Activated CD4-positive, alpha-beta T cell treated with anti-CD3 and anti-CD28 coated beads, Interleukin-2, amount 50 U/mL, for 16 hours (primary cell): Measurements from ENCODE around the gene ZNF598.

Experiments
- DNase-seq: peaks from one replicate; pipeline ENCODE4 v3.0.0-alpha.2; 2020

ZNF598 gene

GRCh38 chr16:2009791-2010510 is at the start of gene ZNF598:
Gene ZNF598 (minus strand): TSS chr16:2009821.
- peak; percentile 85 for DNase-seq

DNA sequence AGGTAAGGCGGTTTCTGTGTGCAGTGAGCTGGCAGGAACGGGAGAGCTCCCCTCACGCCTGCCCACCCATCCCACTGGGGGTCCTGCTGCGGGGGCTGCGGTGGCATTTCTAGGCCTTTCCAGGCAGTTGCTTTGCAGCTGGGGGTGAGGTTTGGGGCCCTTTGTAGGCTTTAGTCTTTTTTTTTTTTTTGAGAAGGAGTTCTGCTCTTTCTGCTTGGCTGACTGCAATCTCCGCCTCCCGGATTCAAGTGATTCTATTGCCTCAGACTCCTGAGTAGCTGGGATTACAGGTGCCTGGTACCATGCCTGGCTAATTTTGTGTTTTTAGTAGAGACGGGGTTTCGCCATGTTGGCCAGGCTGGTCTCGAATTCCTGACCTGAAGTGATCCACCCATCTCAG is 49.3 kb upstream of the ZNF598 start:
- DNase-seq: no peak

- no peak for DNase-seq
These were observed 48.8 kb upstream of the ZNF598 start for GRCh38 chr16:2058420-2058819.

DNA sequence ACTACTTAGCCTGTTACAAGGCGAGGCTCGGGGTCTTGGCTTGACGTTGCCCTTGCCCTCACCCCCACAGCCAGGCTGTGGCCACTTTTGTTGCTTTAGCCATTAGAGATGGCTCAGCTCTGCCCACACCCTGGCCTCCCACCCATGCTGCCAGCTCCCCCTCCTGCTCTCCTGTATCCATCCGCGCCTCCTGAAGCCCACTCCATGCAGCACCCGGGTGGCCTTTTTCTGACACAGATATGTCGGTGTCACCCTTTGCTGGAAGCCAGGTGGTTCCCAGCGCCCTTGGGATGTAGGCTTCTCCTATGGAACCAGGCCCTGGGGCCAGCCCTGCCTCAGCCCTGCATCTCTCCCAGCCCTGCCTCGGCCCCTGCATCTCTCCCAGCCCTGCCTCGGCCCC is 47.8 kb upstream of the ZNF598 start:
- DNase-seq: no peak

GRCh38 chr16:2056681-2057407 is 47.2 kb upstream of the ZNF598 start:
- DNase-seq: no peak

DNA sequence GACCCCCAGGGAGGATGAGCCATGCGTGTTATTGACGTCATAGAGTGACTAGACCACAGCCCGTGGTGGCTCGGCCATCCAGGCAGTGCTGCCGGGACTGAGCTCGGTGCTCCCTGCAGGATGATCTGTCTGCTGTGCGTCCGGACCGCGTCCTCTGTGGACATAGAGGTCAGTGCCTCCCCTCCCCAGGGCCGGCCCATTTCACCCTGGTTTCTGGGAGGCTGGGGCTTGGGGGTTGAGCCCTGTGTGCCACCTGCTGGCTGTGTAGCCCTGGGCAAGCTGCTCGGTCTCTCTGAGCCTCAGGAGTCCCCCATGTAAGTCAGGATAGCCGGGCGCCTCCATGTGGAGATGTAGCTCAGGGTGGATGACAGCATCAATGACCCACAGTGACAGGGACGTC is 46.5 kb upstream of the ZNF598 start:
- no peak for DNase-seq

GRCh38 chr16:2054543-2055245 is 45.1 kb upstream of the ZNF598 start:
- DNase-seq: no peak

GRCh38 chr16:2053897-2054296 is 44.3 kb upstream of the ZNF598 start:
- no peak for DNase-seq

DNA sequence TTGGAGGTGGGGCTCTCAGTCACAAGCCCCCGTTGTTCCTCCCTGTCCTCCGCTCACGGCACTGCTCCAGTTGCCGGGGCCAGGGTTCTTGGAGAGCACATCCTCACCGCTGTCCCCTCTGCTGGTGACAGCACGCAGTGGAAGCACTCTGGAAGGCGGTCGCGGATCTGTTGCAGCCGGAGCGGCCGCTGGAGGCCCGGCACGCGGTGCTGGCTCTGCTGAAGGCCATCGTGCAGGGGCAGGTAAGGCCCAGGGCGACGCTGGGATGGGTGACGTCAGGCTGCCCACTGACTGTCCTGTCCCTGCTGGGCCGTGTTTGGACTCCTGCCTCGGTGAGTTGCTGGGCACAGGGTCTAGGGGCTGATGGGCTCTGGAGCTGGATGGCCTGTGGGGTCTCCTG is 43.6 kb upstream of the ZNF598 start:
- no peak for DNase-seq

DNA sequence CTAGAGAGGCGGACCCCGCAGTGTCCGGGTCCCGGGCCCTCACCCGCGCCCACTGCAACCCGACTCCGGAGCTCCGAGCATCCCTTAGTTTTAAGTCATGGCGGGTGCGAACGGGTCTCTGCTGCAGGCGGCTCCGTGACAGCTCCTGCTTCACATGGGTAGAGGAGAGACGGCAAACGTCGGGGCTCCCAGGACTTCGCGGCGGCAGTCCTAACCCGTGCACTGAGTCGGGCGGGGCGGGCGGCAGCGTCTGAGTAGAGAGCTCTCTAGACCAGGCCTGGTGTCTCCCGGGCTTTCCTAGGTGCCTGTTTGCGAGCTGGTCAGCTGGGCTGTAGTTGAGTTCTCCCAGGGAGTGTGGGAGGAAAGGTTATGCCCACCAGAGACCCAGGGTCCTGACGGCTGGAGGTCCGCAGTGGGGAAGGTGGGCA is 38.5 kb upstream of the ZNF598 start:
- no peak for DNase-seq

DNA sequence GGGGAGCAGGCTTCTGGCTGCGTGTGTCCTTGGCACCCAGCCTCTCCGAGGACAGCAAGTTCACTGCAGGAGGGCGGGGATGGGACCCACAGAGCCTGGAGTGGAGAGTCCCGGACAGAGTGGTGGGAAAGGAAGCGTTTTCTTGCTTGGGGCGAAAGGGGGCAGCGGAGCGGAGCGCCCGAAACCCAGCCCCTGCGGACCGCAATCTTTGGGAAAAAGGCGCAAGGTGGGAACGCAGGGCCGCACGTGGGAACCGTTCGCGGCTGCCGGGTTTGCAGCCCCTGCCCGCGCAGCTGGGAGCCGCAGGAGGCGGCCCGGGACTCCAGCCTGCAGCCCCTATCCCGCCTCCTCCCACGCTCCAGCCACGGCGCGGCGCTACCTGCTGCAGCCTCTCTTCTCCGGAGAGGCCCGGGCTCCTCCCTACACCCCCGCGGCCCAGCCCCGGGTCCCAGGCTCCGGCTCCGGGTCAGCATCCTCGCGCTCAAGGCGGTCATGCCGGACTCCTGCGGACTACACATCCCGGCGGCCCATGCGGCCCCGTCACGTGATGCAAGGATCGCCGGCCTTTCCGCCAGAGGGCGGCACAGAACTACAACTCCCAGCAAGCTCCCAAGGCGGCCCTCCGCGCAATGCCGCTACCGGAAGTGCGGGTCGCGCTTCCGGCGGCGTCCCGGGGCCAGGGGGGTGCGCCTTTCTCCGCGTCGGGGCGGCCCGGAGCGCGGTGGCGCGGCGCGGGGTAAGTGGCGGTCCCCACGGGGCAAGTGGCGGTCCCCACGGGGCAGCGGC is 37.9 kb upstream of the ZNF598 start, which contains the start of the genes NTHL1 and TSC2:
Gene NTHL1, minus strand, starts transcription at position 505 of the 786 bp plus-strand sequence. Its CDS starts 11 bp downstream, at position 494.
Gene TSC2, plus strand, starts transcription at position 656 of the 786 bp plus-strand sequence. CDS start 631 bp downstream, outside the sequence.
- peak; percentile 98 for DNase-seq

- no peak for DNase-seq
These were observed 37.3 kb upstream of the ZNF598 start for GRCh38 chr16:2046893-2047329.

DNA sequence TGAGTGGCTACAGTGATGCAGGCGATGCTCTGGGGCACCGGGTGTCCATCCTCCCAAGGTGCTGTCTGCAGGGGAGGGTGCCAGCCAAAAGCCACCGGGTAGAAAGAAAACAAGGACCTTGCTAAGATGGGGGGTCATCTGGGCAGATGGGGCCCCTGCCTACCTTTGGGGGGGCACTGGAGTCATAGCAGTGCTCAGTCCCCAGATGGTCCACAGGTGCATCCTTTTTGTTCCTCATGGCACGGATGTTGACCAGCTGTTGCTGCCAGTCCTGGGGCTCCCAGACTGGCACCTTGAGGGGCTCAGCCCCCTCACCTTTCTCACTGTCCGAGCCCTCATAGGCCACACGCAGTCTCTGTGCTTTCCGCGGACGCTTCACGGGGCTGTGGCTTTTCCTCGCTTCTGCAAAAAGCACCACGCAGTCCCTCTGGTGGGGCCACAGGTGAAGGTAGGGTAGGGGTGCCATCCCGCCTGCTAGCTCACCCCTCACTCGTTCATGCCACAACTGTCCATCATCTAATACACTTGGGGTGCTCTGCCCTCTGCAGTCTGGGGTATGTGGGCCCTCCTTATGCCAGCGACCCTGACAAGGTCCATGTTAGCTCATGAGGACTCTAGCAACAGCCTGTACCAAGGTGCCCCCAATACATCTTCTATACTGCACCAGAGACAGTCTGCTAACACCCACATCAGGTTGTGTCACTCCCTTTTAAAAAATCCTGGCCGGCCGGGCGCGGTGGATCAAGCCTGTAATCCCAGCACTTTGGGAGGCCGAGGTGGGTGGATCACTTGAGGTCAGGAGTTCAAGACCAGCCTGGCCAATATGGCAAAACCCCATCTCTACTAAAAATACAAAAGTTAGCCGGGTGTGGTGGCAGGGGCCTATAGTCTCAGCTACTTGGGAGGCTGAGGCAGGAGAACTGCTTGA is 36.6 kb upstream of the ZNF598 start:
- no peak for DNase-seq

DNA sequence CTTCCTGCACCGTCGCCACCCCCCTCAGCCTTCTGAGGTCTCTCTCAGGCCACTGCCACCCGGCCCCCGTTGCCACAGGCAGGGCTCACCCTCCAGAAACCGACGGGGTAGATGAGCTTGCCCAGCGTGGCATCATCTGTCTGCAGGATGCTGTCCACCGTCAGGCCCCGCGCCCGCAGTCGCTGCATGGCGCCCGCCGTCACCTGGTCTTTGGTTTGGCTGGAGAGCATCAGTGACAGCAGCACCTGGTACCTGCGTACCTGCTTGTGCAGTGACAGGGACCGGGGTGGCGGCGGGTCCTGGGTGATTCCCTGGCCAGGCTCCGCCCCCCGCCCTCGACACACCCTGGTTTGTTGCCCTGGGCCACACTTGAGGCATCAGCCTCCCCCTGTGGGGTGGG is 34.9 kb upstream of the ZNF598 start:
- no peak for DNase-seq

GRCh38 chr16:2043667-2044451 is 34.2 kb upstream of the ZNF598 start:
- no peak for DNase-seq

GRCh38 chr16:2042986-2043666 is 33.5 kb upstream of the ZNF598 start:
- no peak for DNase-seq

DNA sequence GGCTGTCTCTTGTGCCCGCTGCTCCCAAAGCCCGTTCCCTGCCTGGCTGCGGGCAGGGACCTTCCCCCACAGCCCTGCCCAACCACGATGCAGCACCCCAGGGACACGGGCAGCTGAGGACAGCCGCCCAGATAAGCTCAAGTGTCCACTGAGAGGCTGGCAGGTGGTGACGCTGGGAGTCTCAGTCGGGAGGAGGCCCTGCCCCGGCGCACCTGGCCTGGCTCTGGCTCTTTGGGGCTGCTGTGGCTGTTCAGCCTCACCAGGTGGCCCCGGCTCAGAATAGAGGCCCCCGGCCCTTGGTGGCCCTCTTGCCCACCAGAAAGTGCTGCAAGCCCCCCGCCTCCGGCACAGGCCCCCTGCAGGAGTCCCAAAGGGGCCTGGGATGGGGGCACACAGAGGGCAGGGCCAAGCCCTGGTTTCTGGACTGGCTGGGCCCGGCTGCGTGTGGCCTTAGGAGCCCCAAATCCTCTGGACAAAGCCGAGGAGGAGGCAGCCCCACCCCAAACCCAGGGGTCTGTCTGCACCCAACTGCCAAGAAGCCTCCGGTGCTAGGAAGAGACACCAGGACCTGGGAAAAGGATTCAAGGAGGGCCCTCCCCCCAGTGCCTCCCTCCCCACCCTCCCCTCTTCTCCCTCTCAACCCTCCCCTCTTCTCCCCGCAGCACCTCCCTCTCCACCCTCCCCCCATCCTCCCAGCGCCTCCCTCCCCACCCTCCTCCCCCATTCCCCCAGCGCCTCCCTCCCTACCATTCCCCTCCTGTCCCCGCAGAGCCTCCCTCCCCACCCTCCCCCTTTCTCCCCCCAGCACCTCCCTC is 32.8 kb upstream of the ZNF598 start:
- DNase-seq: no peak

GRCh38 chr16:2040787-2041522 is 31.3 kb upstream of the ZNF598 start:
- no peak for DNase-seq
